ENCODE results near the gene ACER3.

The ACER3 gene

DNA sequence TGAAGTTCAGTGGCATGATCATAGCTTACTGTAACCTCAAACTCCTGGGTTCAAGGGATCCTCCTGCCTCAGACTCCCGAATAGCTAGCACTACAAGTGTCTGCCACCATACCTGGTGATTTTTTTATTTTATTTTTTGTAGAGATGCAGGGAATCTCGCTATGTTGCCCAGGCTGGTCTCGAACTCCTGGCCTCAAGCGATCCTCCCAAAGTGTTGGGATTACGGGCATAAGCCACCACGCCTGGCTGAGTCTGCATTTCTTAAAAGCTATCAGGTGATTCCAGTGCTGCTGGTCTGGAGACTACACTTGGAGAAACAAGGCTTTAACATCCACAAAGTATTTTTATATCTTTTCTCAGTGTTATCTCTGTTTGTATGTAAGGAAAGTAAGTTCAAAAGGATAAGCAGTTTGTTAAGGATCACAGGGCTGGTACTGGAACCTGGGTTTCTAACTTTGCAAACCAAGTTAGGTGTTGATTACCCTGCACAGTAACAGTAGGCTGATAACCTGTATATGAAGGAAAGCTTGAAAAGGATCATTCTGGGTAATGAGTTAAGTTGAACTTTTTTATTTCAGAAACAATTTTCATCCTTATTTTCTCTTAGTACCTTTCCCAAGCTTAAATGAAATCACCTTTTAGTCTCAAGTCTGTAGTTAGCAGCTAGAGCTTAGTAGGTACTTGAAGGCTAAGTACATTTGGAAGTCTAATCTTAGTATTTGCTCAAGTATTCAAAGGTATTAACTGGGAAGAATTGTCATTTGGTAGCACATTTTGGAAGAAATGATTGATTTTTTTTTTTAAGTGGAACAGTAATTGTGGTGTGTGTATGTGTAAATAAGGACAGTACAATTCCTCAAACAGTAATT, 12.5 kb downstream of the ACER3 start:
- H3K9me3 ChIP-seq: no peaks in the 10 kb centered on the region
- H3K4me1 ChIP-seq (ENCODE audit: control insufficient read depth in 1 of 2, insufficient read depth in 1 of 2, low read depth in 1 of 2, low read length in 1 of 2): no peaks in the 10 kb centered on the region
- H3K27me3 ChIP-seq: no peaks in the 10 kb centered on the region
- no peak overlapping the region for H3K4me3 ChIP-seq (ENCODE audit: low read depth in 1 of 2, low read length in 1 of 2)
- H3K27ac ChIP-seq: no peak overlapping the region
- peaks cover 15% of the 10 kb centered on the region for H3K36me3 ChIP-seq
- TF ChIP-seq CTCF (IDR thresholded peaks at IDR 0.05): no peak

GRCh38 chr11:76878014-76878413, 17.3 kb downstream of the ACER3 start:
- Histone ChIP-seq H3K27ac (no peak overlapping the region), H3K4me1 (ENCODE audit: control insufficient read depth in 1 of 2, insufficient read depth in 1 of 2, low read depth in 1 of 2, low read length in 1 of 2) (no peaks in the 10 kb centered on the region), H3K4me3 (ENCODE audit: low read depth in 1 of 2, low read length in 1 of 2) (no peak overlapping the region), H3K9me3 (no peaks in the 10 kb centered on the region), H3K27me3 (no peaks in the 10 kb centered on the region), H3K36me3 (no peaks in the 10 kb centered on the region)
- no peak for TF ChIP-seq CTCF (IDR thresholded peaks at IDR 0.05)

- Histone ChIP-seq H3K4me1 (ENCODE audit: control insufficient read depth in 1 of 2, insufficient read depth in 1 of 2, low read depth in 1 of 2, low read length in 1 of 2) (peaks cover 7 to 9% of the 10 kb centered on the region in 2 experiments), H3K27me3 (no peaks in the 10 kb centered on the region), H3K36me3 (no peaks in the 10 kb centered on the region), H3K9me3 (no peaks in the 10 kb centered on the region), H3K27ac (no peak overlapping the region), H3K4me3 (ENCODE audit: low read depth in 1 of 2, low read length in 1 of 2) (no peak overlapping the region)
- TF ChIP-seq CTCF (IDR thresholded peaks at IDR 0.05): no peak
These were observed 19.6 kb downstream of the ACER3 start for GRCh38 chr11:76880314-76880713.

DNA sequence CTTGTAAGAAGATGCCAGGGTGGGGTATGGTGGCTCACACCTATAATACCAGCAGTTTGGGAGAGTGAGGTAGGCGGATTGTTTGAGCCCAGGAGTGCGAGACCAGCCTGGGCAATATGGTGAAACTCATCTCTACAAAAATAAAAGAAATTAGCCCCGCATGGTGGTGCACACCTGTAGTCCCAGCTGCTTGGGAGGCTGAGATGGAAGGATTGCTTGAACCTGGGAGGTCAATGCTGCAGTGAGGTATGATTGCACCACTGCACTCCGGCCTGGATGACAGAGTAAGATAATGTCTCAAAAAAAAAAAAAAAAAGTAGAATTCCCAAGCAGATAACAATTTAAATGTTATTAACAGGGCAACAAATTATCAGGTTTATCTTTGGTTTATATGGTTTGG, 20.2 kb downstream of the ACER3 start:
- Histone ChIP-seq H3K4me1 (ENCODE audit: control insufficient read depth in 1 of 2, insufficient read depth in 1 of 2, low read depth in 1 of 2, low read length in 1 of 2) (peaks cover 12 to 13% of the 10 kb centered on the region in 2 experiments), H3K9me3 (no peaks in the 10 kb centered on the region), H3K4me3 (ENCODE audit: low read depth in 1 of 2, low read length in 1 of 2) (no peak overlapping the region), H3K27ac (no peak overlapping the region), H3K27me3 (no peaks in the 10 kb centered on the region), H3K36me3 (no peaks in the 10 kb centered on the region)
- no peak for TF ChIP-seq CTCF (IDR thresholded peaks at IDR 0.05)

DNA sequence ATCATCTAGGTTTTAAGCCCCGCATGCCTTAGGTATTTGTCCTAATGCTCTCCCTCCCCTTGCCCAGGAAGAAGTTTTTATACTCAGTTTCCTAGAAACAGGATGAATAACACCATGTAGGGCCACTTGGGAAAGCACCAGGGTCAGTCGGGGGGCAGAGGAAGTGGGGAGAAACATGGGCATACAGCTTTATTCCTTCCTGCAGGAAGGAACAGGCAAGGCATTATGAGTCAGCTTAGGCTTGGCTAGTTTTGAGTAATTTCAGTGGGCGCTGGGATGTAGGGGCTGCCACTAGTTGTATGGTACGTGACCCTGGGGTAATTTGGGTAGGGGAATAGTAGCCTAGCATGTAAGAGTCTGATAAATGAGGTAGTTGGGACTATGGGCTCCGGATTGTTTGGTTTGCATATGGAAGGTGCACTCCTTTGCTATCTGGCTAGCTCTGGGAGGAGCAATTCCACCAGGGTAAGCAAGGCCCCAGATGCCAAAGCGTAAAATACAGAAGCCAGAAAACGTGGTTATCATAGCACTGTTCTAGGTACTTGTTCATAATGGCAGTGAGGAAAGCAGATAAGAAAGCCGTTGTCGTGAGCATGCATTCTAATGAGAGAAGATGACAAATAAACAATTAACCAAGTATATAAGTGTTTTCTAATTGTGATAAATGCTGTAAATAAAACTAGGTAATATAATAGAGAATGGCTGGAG, 24.8 kb downstream of the ACER3 start:
- Histone ChIP-seq H3K36me3 (no peaks in the 10 kb centered on the region), H3K27me3 (no peaks in the 10 kb centered on the region), H3K9me3 (no peaks in the 10 kb centered on the region), H3K4me3 (ENCODE audit: low read depth in 1 of 2, low read length in 1 of 2) (no peak overlapping the region), H3K27ac (no peak overlapping the region), H3K4me1 (ENCODE audit: control insufficient read depth in 1 of 2, insufficient read depth in 1 of 2, low read depth in 1 of 2, low read length in 1 of 2) (peaks cover 12 to 13% of the 10 kb centered on the region in 2 experiments)
- TF ChIP-seq CTCF (IDR thresholded peaks at IDR 0.05): no peak
